Spleen (tissue), 7 donors: ENCODE measurements around the gene RSBN1L.

ENCODE experiments used
- POLR2A ChIP-seq, 3 donors: fragments of 450-650 bp; IDR thresholded peaks; one replicate each; pipeline ENCODE4 v1.5.1; 2017; ENCODE audit warnings: antibody characterized with exemption in 3 of 3, mild to moderate bottlenecking in 1 of 3
- POLR2AphosphoS5 ChIP-seq, 3 donors: sonication (generic); formaldehyde crosslinking; IDR thresholded peaks; one replicate each; pipeline ENCODE4 v1.5.1; 2017; ENCODE audit warnings: antibody characterized with exemption in 3 of 3
- TF ChIP-seq, protein P1 (sequence below), 11 experiments: fragments of 200-600 bp in 7 of 11; fragments of 450-650 bp in 4 of 11; sonication (generic) in 4 of 11; IDR thresholded peaks in 8 of 11; conservative IDR thresholded peaks in 3 of 11; 1 replicate in 7 of 11; 2 replicates in 4 of 11; pipeline versions ENCODE4 v1.4.0 to v1.8.0; 2016 to 2021; ENCODE audit warnings: antibody characterized with exemption in 11 of 11, inconsistent platforms in 4 of 11, mild to moderate bottlenecking in 1 of 11
- donor health status: DM: no; HTN: no; CAD: no; lungs with moderate emphysema.
- donor health status: DM: no; HTN: no; CAD: no.
- donor health status: DM: no; HTN: no; CAD: no.

GRCh38 chr7:77797734-77798393, 101.6 kb downstream of the RSBN1L start:
- TF ChIP-seq, protein P1, sequence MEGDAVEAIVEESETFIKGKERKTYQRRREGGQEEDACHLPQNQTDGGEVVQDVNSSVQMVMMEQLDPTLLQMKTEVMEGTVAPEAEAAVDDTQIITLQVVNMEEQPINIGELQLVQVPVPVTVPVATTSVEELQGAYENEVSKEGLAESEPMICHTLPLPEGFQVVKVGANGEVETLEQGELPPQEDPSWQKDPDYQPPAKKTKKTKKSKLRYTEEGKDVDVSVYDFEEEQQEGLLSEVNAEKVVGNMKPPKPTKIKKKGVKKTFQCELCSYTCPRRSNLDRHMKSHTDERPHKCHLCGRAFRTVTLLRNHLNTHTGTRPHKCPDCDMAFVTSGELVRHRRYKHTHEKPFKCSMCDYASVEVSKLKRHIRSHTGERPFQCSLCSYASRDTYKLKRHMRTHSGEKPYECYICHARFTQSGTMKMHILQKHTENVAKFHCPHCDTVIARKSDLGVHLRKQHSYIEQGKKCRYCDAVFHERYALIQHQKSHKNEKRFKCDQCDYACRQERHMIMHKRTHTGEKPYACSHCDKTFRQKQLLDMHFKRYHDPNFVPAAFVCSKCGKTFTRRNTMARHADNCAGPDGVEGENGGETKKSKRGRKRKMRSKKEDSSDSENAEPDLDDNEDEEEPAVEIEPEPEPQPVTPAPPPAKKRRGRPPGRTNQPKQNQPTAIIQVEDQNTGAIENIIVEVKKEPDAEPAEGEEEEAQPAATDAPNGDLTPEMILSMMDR (IDR thresholded peaks at IDR 0.05 in 8 of 11, conservative IDR thresholded peaks at IDR 0.05 in 3 of 11): no peak
- peak in 2 of 3 donors; percentile 45 to 76 for TF ChIP-seq POLR2AphosphoS5 (IDR thresholded peaks at IDR 0.05)
- no peak for TF ChIP-seq POLR2A (IDR thresholded peaks at IDR 0.05)
